Vagina (tissue), 2 donors: ENCODE measurements around the gene MMP7.

Experiments used
- CTCF ChIP-seq, 3 experiments: fragments of 450-650 bp in 2 of 3; fragments of 200-600 bp in 1 of 3; sonication (generic) in 1 of 3; IDR thresholded peaks; one replicate each; pipeline ENCODE4 v1.5.1; 2017 to 2019; ENCODE audit warnings: antibody characterized with exemption in 3 of 3, mild to moderate bottlenecking in 2 of 3, moderate library complexity in 2 of 3
- POLR2A ChIP-seq, 2 donors: fragments of 450-650 bp; IDR thresholded peaks; one replicate each; pipeline ENCODE4 v1.6.1; 2017; ENCODE audit warnings: antibody characterized with exemption in 2 of 2, mild to moderate bottlenecking in 2 of 2, moderate library complexity in 2 of 2
- POLR2AphosphoS5 ChIP-seq, 2 donors: sonication (generic); formaldehyde crosslinking; IDR thresholded peaks; one replicate each; pipeline ENCODE4 v1.9.0; 2017; ENCODE audit warnings: antibody characterized with exemption in 2 of 2, mild to moderate bottlenecking in 2 of 2, low read depth in 1 of 2; ENCODE audit not compliant: insufficient read depth in 1 of 2

- no peak for TF ChIP-seq CTCF (IDR thresholded peaks at IDR 0.05)
- no peak for TF ChIP-seq POLR2A (IDR thresholded peaks at IDR 0.05)
- TF ChIP-seq POLR2AphosphoS5 (IDR thresholded peaks at IDR 0.05; ENCODE audit: insufficient read depth in 1 of 2, low read depth in 1 of 2), result no peak
Observed at GRCh38 chr11:102575012-102575411, 44.5 kb upstream of the MMP7 start.
